Activated CD8-positive, alpha-beta memory T cell treated with anti-CD3 and anti-CD28 coated beads, Interleukin-2, amount 50 U/mL, for 4 hours (primary cell): ENCODE results near the gene COP1.
"Not testable (repeated sequence)": the region's sequence is repeated elsewhere in the genome, so short reads cannot be mapped to it uniquely, and the experiment has no call there.

Experiments used
- DNase-seq: peaks from one replicate; pipeline ENCODE4 v3.0.0-alpha.2; 2020

COP1 gene

DNA sequence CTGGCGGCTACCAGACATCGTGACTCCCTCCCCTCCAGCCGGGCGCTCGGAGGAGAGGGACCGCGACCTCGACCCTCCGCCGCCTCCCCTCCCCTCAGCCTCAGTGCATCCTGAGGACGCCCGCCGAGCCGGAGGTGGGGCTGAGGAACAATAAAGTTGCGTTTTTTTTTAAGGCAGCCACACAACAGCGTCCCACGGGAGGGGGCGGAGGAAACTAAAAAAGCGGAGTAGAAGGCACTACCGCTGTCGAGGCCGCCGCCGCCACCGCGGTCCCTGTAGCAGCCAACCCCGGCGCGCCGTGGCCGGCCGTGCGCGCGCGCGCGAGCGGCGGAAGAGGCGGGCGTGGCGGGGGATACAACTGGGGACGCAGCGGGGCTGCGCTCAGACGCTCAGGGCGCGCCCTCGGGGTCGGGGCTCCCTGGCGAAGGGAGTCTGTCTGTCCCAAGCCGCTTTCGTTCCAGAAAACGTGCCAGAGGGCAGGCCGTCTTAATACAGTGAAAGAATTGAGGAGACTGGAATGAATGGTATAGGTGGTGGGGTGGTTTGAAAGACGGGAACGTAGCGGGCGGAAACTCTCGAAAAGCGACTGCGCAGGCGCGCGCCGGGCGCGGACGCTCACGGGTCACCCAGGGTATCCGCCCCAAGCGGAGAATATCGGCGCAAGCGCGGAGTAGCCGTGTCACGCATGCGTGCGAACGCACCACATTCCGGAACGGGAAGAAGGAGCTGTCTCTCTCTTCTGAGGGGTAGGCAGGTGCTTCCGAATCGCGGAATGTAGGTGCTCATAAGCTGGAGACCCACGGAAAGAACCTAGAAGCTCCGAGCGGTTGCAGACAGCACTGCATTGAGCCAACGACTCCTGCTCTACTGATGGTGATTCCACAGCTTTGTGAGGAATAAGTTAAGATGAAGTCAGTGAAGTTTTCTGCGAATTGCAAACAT lies at the start of gene COP1:
COP1 (minus strand) TSS at position 326 of the 942 bp plus-strand sequence; CDS start at position 18, 308 bp downstream.
- peak; percentile 95 for DNase-seq

DNA sequence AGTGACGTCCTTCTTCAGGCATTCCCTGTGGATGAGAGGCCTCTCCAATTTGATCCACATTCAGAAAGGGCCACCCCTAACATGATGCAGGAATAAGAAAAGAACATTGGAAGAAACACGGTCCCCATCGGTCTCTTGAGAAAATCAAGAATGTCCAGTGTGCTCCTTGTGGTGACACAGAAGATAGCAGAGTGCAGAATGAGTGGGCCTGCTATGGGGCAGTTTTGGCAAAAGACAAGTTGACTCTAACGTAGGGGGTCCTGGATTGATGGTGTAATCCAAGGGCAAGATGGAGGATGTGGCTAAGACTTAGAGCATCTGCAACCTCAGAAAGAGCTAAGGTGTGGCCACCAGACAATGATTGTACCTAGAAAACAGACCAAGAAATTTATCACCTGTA lies 45.1 kb upstream of the COP1 start:
- DNase-seq, result no peak

DNA sequence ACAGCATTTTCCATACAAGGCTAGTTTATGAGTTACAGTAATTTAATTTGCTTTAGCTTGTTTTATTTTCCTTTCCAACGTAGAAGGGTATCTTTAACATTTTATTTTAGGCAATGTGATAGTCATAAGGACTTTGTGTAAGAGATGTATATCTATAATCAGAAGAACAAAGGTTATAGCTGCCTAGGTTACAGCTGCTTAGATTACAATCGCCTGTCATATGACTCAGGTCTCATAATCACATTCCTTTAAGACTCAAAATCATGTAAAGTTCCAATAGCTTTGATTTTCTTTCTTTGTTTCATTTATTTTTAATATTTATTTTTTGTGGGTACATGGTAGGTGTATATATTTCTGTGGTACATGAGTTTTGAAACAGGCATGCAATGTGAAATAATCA lies 37.8 kb upstream of the COP1 start:
- DNase-seq, result no peak

DNA sequence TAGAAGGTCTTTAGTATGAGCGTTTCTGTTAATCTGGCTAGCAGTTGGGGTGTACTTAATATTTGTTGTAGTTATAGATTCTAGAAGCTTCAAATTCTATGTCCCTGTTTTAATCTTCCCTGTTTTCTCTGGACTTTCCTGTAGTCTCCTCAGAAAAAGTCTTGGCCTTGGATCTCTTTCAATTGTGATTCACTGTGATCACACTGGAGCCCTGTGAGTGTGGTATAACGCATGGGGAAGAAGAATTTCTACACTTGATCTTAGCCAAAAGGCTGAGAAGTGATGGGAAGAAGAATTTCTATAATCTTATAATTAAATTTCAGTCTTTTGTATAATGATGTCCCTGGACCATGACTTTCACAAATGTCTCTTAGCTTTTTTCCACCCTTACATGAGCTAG lies 36.7 kb upstream of the COP1 start:
- no peak for DNase-seq

DNA sequence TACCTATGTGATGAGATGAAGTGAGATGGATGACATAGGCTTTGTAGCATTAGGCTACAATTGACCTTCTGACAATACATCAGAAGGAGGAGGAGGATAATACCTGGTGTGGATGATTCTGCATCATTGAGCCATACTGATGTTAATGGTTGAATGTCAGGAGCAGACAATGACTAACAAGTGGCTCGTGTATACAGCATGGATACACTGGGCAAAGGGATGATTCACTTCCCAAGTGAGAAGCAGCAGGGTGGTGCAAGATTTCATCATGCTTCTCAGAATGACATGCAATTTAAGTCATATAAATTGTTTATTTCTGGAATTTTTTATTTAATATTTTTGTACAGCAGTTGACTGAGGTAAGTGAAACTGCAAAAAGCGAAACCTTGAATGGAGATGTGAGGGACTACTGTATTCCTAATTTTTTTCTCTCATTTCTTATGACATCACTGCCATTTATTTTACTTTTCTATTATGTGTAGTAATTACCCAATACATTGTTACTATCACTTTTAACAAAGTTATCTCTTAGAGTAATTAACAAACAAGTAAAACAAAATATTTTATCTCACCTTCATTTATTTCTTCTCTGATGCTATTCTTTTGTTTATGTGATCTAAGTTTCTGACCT lies 34.4 kb upstream of the COP1 start:
- no peak for DNase-seq

GRCh38 chr1:176233657-176234056 lies 26.6 kb upstream of the COP1 start:
- DNase-seq, result not testable (repeated sequence)

DNA sequence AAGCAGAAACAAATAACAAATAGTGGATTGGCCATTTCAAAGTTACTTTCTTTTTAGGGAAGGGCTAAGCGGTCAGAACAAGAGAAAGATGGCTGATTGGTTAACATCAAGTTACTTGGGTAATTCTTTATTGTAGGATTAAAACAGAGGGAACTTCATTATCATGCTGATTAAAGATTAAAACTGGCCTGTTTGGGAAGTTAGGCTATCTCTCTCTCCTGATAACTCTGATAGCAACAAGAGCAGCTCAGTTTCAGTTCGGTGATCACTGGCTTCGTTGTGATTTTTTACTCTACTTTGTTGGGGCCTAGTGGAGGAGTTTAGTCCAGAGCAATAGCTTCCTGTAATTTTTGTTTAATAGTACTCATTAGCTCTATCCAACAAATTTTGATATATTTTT lies 20.5 kb upstream of the COP1 start:
- no peak for DNase-seq

DNA sequence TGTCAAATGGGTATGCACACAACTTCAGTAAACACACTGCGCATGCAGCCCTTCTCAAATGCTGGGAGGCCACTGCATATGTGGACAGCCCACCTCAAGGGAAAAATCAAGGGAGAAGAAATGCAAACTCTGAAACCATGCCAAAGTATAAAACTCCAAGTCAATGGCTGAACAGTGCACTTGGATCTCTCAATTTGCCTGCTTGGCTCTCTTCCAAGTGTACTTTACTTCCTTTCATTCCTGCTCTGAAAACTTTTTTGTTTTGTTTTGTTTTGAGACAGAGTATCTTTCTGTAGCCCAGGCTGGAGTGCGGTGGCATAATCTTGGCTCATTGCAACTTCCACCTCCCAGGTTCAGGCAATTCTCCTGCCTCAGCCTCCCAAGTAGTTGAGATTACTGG lies 18.8 kb upstream of the COP1 start:
- no peak for DNase-seq

DNA sequence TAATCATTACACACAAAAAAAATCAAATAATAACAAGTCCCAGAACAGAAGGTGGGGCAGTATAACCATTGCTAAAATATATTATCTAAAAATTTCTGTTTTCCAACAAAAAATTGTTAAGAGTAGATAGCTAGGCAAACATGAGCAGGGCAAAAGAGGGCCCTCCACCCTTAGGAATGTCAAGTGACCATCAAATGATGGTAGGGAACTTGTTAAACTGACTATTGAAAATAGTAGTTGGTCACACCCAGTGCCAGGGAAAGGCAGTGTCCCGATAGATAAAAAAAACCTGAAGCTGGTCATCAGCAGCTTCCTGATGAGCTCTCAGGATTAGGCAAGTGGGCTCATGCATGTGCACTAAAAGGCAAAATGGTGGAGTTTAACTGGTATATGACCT lies 18.4 kb upstream of the COP1 start:
- no peak for DNase-seq

DNA sequence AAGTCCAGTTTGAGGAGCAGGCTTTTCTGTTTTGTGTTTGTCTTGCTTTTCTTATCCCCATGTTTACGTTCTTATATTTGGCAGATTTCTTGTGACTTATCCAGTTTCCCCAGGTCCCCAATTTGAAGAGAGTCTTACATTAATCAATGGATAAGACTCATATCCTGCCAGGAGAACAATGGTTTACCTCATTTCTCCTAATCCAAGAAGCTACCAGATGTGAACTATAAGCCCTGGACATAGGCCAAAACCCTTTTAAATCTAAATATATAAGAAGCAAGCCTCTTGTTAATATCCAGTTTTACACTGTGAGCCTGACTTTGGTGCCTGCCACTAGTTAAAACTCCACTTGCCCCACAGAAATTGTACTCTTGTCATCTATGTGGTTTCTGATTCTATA lies 15.1 kb upstream of the COP1 start:
- no peak for DNase-seq

GRCh38 chr1:176220100-176220689 lies 13.1 kb upstream of the COP1 start:
- DNase-seq, result no peak

DNA sequence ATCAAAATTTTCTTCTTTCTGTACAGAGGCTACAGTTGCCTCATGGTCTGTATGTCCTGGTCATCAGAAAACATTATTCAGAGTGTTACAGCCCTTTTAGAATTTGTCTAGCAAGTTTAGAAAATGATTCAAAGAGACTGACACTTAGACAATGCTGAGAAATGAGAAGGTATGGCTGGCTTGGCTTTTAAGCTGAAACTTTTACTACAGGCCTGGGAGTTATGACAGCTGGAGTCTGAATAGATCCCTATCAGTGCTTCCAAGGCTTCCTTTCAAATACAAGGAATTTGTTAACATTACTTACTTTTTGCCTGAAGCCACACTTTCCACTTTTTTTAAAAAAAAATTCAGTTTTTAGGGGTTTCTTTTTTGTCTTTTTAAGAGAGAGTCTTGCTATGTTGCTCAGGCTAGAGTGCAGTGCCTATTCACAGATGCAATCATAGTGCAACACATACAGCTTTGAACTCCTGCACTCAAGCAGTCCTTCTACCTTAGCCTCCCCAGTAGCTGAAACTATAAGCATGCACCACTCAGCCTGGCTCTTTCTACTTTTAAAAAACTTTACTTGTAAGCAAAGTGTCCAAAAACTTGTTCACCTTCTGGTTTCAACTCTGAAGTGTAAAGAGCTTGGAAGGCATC lies 10.5 kb upstream of the COP1 start:
- DNase-seq, result no peak

- DNase-seq, result no peak
These were observed 8.9 kb upstream of the COP1 start for GRCh38 chr1:176216031-176216430.

DNA sequence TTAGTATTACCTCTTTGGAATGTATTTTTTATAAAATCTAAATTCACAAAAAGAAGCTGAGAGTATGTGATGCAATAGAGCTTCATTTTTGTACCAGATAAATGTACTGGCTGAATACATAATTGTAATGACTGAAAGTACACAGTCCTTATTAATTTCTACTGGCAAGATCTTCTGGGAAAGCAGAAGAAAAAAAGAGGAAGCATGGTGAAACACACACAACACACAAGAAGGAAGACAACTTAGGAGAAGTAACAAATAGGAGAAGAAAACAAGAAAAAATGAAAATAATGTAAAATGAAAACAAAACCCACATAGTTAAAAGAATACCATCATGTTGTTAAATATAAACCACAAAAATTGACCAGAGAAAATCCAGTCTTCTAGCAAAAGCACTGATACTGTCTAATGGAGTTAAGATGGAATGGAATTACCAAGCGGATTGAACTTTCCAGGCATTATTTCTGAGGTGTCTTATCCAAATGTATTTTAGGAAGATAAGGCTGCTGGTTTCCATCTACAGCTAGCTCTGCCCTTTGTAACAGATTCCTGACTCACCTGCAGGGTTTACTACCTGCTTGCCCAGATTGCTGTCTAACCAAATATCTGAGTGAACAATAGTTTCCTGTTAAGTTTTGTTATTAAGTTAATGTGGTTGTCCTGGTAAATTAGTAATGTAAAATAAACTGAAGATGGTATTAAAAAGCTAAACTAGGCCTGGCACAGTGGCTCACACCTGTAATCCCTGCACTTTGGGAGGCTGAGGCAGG lies 4.5 kb upstream of the COP1 start:
- DNase-seq, result no peak

- DNase-seq, result no peak
These were observed 948 bp upstream of the COP1 start for GRCh38 chr1:176208034-176208433.

GRCh38 chr1:176206006-176206960 lies 803 bp downstream of the COP1 start:
- peak; percentile 42 for DNase-seq

GRCh38 chr1:176205332-176205914 lies 1.7 kb downstream of the COP1 start:
- no peak for DNase-seq

DNA sequence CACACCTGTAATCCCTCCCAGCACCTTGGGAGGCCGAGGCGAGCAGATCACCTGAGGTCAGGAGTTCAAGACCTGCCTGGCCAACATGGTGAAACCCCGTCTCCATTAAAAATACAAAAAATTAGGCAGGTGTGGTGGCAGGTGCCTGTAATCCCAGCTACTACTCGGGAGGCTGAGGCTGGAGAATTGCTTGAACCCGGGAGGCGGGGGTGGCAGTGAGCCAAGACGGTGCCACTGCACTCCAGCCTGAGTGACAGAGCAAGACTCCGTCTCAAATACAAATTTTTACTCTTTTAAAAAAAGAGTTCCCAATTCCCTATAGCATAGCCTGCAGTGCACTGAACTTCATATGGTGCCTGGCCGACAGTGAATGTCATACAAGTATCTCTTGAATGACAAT lies 2.4 kb downstream of the COP1 start:
- not testable (repeated sequence) for DNase-seq

DNA sequence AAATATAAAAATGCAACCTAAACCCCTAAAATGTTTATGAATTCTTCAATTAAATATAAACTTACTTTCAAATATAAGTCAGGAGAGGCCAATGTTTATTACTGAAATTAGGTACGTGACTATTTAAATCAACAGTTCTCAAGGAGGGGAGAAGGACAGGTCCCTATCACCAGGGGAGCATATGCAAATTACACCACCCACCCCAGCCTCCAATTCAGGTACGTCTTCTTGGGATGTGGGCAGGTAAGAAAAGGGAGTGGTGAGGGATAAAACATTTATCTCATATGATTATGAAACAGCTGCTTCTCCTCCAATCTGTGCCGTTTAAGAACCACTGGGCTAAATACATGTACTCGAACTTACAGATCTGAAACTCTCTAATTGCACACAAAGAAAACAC lies 3.4 kb downstream of the COP1 start:
- no peak for DNase-seq

DNA sequence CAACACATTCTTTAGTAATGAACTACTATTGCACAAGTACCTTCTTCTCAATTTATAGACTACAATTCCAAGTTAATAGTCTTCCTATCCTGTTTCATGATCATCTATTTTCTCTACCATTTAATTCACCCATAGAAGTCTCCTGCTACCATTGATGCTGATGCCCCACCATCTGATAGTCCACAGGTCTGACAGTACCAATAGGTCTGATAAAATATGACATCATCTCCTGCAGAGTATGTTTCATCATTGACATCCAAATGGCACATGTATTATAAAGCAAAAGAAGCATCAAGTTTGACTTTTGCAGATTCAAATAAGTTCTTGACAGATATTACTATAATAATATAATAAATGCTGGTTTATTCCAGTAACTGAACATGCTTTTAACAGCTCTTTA lies 5.5 kb downstream of the COP1 start:
- DNase-seq, result no peak

DNA sequence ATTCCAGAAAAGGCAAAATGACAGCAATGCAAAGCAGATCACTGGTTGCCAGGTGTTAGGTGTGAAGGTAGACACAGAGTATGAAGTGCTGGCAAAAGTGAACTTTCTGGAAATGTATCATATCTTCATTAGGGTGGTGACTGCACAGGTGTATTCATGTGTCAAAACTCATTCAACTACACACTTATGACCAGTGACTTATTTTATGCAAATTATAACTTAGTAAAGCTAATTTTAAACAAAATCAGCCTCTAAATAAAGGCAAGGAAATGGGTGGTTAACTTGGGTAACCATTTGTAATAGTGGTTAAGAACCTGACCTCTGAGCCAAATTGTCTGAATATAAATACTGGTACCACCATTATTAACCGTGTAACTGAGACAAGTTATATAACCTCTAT lies 7.4 kb downstream of the COP1 start:
- DNase-seq, result no peak
